Nephron progenitor cell (in vitro differentiated cells): ENCODE measurements around the gene ECE1.

Source experiments
- DNase-seq: peaks from one replicate; pipeline ENCODE4 v3.0.0; 2021
- H3K27ac Mint-ChIP-seq: 2 replicates; pipeline ENCODE4 v1.8.0; 2021; ENCODE audit warnings: mild to moderate bottlenecking, moderate library complexity, mixed read lengths
- H3K27me3 Mint-ChIP-seq: 2 replicates; pipeline ENCODE4 v1.8.0; 2021; ENCODE audit warnings: mild to moderate bottlenecking, low read depth, mixed read lengths; ENCODE audit not compliant: poor library complexity
- H3K36me3 Mint-ChIP-seq: 2 replicates; pipeline ENCODE4 v1.8.0; 2021; ENCODE audit warnings: low read depth, mixed read lengths
- H3K4me1 Mint-ChIP-seq: 2 replicates; pipeline ENCODE4 v1.8.0; 2021; ENCODE audit warnings: mixed read lengths
- H3K4me3 Mint-ChIP-seq: 2 replicates; pipeline ENCODE4 v1.8.0; 2021; ENCODE audit warnings: mild to moderate bottlenecking, moderate library complexity, mixed read lengths
- H3K9me3 Mint-ChIP-seq: 2 replicates; pipeline ENCODE4 v1.8.0; 2021; ENCODE audit warnings: mild to moderate bottlenecking, moderate library complexity, mixed read lengths
- CTCF ChIP-seq: fragments of 200-600 bp; sonication (generic); IDR thresholded peaks from 2 replicates; pipeline ENCODE4 v1.5.0; 2021; ENCODE audit warnings: antibody characterized with exemption

The ECE1 gene

GRCh38 chr1:21280482-21280881, 9.8 kb downstream of the ECE1 start:
- Mint-ChIP-seq H3K4me3 (no peak overlapping the region), H3K27ac (peak overlapping the region; percentile 89), H3K9me3 (no peaks in the 10 kb centered on the region), H3K4me1 (peaks cover 70% of the 10 kb centered on the region), H3K27me3 (peaks cover 6% of the 10 kb centered on the region), H3K36me3 (no peaks in the 10 kb centered on the region)
- DNase-seq: no peak
- TF ChIP-seq CTCF: no peak

DNA sequence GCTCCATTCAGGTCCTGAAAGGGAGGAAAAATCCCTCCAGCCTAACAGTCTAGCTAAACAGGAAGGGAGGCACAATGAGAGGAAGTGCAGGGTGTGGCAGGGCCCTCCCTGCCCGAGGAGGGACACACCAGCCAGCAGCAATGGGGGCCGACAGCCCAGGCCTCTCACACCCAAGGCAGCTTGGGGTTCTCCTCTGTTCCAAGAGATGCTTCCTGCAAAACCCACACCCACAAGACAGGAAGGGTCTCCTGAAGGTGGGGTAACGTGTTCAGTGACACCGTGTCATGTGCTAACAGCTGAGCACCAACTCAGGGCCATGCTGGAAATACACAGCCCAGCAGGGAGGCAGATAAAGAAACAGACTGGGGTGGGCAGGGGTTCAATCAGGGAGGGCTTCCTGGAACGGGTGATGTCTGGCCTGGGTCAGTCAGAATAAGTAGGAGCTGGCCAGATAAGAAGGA, 10.2 kb downstream of the ECE1 start:
- no peak for TF ChIP-seq CTCF
- H3K4me1 Mint-ChIP-seq: peaks cover 72% of the 10 kb centered on the region

GRCh38 chr1:21278860-21279845, 11.1 kb downstream of the ECE1 start:
- peak overlapping the region; percentile 82 for H3K27ac Mint-ChIP-seq
- TF ChIP-seq CTCF: no peak
- H3K4me3 Mint-ChIP-seq: no peak overlapping the region
- peaks cover 6% of the 10 kb centered on the region for H3K27me3 Mint-ChIP-seq
- H3K36me3 Mint-ChIP-seq: no peaks in the 10 kb centered on the region
- no peak for DNase-seq
- H3K9me3 Mint-ChIP-seq: no peaks in the 10 kb centered on the region
- peaks cover 75% of the 10 kb centered on the region for H3K4me1 Mint-ChIP-seq

More for the DNA sequence above, 10.2 kb downstream of the ECE1 start:
- DNase-seq: no peak
- Mint-ChIP-seq H3K27ac (peak overlapping the region; percentile 89), H3K9me3 (no peaks in the 10 kb centered on the region), H3K4me3 (no peak overlapping the region), H3K27me3 (peaks cover 6% of the 10 kb centered on the region), H3K36me3 (no peaks in the 10 kb centered on the region)

GRCh38 chr1:21278208-21278859, 11.9 kb downstream of the ECE1 start:
- Mint-ChIP-seq H3K27me3 (peaks cover 6% of the 10 kb centered on the region), H3K4me1 (peaks cover 78% of the 10 kb centered on the region), H3K4me3 (no peak overlapping the region), H3K9me3 (no peaks in the 10 kb centered on the region), H3K27ac (peak overlapping the region; percentile 78), H3K36me3 (no peaks in the 10 kb centered on the region)
- TF ChIP-seq CTCF: no peak
- no peak for DNase-seq

DNA sequence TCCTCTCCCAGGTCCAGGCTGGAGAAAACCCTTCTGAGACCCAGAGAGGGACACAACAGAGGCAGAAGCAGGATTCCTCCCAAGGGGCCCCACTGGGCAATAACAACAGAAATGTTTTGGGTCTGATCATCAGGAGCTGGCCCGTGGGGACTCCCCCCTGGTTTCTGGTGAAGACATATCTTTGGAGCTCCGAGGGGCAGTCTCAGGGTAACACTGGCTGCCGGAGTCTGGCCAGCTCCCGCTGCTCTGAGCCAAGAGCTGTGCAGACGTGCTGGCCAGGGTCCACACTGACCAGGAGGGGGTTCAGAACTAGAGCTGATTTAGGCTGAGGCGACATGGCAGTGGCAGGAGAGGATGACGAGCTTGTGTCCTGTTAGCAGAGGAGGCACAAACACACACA, 13.1 kb downstream of the ECE1 start:
- H3K36me3 Mint-ChIP-seq: no peaks in the 10 kb centered on the region
- TF ChIP-seq CTCF: no peak
- H3K4me3 Mint-ChIP-seq: no peak overlapping the region
- no peak for DNase-seq
- no peaks in the 10 kb centered on the region for H3K9me3 Mint-ChIP-seq
- peaks cover 6% of the 10 kb centered on the region for H3K27me3 Mint-ChIP-seq
- no peak overlapping the region for H3K27ac Mint-ChIP-seq
- peaks cover 73% of the 10 kb centered on the region for H3K4me1 Mint-ChIP-seq
